Keratinocyte (primary cell): ENCODE data around the gene SMG6.

ENCODE experiments used
- CTCF ChIP-seq, 3 experiments: IDR thresholded peaks in 1 of 3; conservative IDR thresholded peaks in 1 of 3; optimal IDR thresholded peaks in 1 of 3; 2 replicates in 2 of 3; 3 replicates in 1 of 3; pipeline versions ENCODE3 to v1.5.1; 2011; ENCODE audit warnings: low read length in 3 of 3, mild to moderate bottlenecking in 3 of 3, moderate library complexity in 2 of 3, control low read depth in 1 of 3, inconsistent platforms in 1 of 3; ENCODE audit not compliant: insufficient read depth in 2 of 3; ENCODE audit errors: extremely low read depth in 1 of 3
- EZH2 ChIP-seq: IDR thresholded peaks from one replicate; pipeline ENCODE4 v1.6.1; 2012; ENCODE audit warnings: inconsistent platforms, mild to moderate bottlenecking, low read length, moderate library complexity

GRCh38 chr17:2043785-2044184, 259.8 kb downstream of the SMG6 start:
- TF ChIP-seq EZH2: no peak
- TF ChIP-seq CTCF (optimal IDR thresholded peaks at IDR 0.05 in 1 of 3, IDR thresholded peaks at IDR 0.05 in 1 of 3, conservative IDR thresholded peaks at IDR 0.05 in 1 of 3; ENCODE audit: extremely low read depth in 1 of 3, insufficient read depth in 2 of 3, low read length in 3 of 3): no peak
